ENCODE measurements around the gene IGLL5.
"Not testable (repeated sequence)": the region's sequence is repeated elsewhere in the genome, so short reads cannot be mapped to it uniquely, and the experiment has no call there.

IGLL5 gene

DNA sequence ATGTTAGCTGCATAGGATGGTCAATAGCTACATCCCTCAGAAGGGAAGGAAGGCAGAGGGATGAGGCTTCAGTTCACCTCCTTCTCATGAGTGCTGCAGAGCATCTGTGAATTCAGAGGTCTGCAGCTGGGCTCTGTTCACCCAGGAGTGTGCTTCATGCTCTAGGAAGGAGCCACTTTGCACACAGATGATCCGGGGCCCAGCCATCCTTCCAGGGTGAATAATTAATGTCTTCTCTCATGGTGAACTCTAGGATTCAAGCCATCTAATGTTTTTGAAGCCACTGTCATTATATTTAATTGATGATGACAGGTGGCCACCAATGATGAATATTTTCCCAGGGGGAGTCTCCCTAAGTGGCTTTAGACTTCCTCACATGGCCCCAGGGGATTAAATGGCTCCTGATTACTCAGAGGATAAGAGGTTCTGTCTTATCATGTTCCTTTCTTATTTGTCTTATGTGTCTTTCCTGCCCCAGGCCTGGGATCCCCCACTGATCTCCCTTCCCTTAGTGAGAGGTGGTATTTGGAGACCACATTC, 10.9 kb downstream of the IGLL5 start:
- in situ Hi-C loops (cut with MboI; ENCODE audit: low sequenced_read_pairs): not testable (repeated sequence)

DNA sequence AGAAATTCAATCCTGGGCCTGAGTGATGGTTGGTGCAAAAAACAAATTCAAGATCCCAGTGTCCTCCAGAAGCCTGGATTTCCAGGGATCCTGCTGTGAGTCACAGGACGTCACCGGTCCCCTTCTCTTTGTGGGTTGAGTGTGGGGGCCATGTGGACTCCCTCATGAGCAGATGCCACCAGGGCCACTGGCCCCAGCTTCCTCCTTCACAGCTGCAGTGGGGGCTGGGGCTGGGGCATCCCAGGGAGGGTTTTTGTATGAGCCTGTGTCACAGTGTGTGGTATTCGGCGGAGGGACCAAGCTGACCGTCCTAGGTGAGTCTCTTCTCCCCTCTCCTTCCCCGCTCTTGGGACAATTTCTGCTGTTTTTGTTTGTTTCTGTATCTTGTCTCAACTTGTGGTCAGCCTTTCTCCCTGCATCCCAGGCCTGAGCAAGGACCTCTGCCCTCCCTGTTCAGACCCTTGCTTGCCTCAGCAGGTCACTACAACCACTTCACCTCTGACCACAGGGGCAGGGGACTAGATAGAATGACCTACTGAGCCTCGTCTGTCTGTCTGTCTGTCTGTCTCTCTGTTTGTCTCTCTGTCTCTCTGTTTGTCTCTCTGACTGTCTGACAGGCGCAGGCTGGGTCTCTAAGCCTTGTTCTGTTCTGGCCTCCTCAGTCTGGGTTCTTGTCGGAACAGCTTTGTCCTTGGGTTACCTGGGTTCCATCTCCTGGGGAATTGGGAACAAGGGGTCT, 11.9 kb downstream of the IGLL5 start:
- in situ Hi-C loops (cut with MboI; ENCODE audit: low sequenced_read_pairs): not testable (repeated sequence)

- in situ Hi-C loops (cut with MboI; ENCODE audit: low sequenced_read_pairs): not testable (repeated sequence)
Measured at GRCh38 chr22:22900527-22901205, 13.1 kb downstream of the IGLL5 start.

GRCh38 chr22:22901578-22902218, 14.1 kb downstream of the IGLL5 start:
- in situ Hi-C loops (cut with MboI; ENCODE audit: low sequenced_read_pairs): no loop called here

DNA sequence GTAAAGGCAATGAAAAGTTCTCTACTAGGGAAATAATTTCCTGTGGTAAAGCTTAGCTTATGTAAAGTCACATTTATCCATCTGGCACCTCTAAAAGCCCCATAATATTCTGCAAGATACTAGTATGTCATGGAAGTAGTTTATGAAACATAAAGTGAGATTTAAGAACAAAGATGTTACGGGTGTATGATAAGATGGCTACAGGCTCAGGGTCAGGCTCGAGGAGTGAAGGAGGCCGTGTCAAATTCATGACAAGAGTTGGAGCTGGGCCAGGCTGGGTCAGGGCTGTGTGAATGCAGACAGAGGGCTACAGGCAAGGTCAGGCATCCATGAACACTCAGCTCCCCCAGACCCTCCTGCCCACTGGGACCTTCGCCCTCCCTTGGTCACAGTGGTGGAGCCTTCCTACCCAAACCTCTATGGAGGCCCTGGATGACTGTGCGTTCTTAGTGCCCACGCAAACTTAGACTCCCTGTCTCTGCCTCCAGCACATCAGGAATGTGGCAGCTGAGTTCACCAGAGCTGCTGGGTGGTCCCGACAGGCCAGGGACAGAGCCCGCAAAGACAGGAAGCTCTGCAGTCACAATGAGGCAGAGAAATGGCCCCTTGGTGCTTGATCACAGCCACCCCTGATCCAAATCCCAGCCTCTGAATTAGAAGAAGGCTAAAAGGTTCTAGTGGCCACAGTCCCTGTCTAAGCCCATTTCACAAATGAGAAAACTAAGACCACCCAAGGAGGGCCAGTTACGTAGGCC, 14.8 kb downstream of the IGLL5 start:
- in situ Hi-C loops (cut with MboI; ENCODE audit: low sequenced_read_pairs): no loop called here

DNA sequence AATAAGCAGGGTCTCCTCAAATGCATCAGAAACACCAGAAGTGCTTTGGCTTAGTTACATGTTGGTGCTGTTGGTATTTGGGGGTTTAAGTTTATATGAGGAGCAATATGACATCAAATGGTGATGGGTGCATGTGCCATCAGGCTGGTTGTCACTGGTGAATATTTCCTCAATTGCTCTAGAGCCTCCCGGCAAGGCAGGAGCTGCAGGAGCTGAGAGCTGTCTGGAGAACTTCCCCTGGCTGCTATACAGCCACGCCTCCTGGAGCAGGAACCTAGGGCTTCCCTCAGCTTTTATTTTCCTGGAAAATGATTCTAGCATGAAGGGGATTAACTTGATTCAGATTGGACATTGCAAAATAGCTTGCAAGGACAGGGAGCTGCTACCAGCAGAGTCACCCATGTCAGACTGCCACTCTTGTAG, 15.8 kb downstream of the IGLL5 start:
- in situ Hi-C loops (cut with MboI; ENCODE audit: low sequenced_read_pairs): no loop called here

- in situ Hi-C loops (cut with MboI; ENCODE audit: low sequenced_read_pairs): not testable (repeated sequence)
Measured at GRCh38 chr22:22903781-22904192, 16.2 kb downstream of the IGLL5 start.

GRCh38 chr22:22904736-22905135, 17.1 kb downstream of the IGLL5 start:
- in situ Hi-C loops (cut with MboI; ENCODE audit: low sequenced_read_pairs): not testable (repeated sequence)

DNA sequence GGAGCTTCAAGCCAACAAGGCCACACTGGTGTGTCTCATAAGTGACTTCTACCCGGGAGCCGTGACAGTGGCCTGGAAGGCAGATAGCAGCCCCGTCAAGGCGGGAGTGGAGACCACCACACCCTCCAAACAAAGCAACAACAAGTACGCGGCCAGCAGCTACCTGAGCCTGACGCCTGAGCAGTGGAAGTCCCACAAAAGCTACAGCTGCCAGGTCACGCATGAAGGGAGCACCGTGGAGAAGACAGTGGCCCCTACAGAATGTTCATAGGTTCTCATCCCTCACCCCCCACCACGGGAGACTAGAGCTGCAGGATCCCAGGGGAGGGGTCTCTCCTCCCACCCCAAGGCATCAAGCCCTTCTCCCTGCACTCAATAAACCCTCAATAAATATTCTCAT, 18.8 kb downstream of the IGLL5 start:
- in situ Hi-C loops (cut with MboI; ENCODE audit: low sequenced_read_pairs): not testable (repeated sequence)

DNA sequence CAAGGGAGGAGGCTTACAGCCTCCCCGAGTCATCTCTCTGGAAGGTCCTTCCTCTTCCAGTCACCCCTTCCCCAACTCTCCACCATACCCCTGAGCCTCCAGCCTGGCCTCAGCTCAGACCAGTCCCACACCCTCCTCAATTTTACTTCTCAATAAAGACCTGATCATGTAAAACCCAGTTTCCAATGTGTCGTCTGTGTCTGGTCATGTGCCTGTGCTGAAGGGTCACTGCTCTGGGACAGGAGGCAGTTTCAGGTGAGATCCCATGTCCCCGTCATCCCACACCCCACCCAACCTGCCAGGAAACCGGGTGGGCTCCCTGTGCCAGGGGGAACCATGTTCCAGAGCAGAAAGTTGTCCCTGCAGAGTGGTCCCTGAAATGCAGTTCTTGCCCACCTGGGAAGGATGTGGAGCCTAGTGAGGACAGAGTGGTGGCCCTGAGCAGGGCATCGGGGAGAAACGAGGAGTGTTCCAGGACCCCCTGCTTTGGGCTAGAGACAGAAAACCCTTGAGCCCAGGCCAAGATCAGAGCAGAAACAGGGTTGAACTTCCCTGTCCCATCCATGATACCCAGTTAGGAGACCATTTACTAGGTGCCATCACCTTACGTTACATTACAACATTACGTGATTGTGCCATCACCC, 19.4 kb downstream of the IGLL5 start:
- in situ Hi-C loops (cut with MboI; ENCODE audit: low sequenced_read_pairs): no loop called here

DNA sequence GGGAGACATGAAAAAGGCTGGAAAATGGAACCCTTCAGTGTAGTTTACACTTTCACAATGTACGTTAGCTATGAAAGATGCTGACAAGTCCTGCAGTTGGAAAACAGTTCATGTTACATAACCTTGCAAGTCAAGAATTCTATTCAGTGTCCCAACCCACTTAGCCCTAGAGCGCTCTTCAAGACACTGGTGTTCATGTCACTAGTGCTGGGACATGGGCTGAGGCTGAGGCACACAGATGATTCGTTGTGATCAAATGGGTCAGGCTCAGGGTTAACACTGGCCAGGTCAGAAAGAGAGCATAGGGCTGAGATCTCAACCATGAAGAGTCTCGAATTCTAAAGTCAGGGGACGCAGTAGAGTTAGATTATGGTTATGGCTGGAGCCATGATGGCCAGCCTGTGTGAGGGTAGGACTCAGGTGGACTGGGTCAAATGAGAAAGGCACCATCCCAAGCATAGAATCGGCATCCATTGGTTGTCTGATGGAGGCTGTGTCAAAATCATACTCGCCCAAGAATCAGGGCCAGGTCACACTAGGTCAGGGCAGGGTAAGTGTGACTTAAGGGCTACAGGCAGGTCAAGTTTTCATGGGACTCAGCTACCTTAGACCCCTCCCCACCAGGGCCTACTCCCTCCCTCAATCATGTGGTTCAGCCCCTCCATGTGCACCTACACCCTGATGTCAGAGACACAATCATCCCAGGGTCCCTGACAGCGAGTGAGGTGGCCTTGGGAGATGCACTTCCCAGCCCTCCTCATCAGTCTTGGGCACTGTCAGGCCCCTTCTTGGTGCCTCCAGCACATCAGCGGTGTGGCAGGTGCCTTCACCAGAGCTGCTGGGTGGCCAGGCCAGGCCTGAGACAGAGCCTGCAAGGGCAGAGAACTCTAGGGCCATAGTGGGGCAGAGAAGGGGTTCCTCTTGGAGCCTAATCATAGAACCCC, 20.2 kb downstream of the IGLL5 start:
- in situ Hi-C loops (cut with MboI; ENCODE audit: low sequenced_read_pairs): no loop called here

DNA sequence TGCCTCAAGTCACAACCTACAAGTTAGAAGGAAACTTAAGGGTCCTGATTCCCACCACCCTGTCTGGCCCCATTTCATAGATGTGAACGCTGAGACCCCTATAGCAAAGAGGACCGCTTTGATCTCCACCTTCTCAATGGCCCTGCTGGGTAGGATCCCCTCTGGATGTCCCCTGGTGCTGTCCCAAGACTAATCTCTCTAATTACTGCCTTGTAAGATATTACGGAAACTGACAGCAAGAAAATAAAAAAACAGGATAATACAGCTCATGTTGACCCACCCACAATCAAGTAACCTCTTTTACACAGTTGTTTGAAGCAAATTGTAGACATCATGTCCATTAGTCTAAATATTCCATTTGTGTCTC, 20.9 kb downstream of the IGLL5 start:
- in situ Hi-C loops (cut with MboI; ENCODE audit: low sequenced_read_pairs): no loop called here

GRCh38 chr22:22908941-22909604, 21.5 kb downstream of the IGLL5 start:
- in situ Hi-C loops (cut with MboI; ENCODE audit: low sequenced_read_pairs): no loop called here

DNA sequence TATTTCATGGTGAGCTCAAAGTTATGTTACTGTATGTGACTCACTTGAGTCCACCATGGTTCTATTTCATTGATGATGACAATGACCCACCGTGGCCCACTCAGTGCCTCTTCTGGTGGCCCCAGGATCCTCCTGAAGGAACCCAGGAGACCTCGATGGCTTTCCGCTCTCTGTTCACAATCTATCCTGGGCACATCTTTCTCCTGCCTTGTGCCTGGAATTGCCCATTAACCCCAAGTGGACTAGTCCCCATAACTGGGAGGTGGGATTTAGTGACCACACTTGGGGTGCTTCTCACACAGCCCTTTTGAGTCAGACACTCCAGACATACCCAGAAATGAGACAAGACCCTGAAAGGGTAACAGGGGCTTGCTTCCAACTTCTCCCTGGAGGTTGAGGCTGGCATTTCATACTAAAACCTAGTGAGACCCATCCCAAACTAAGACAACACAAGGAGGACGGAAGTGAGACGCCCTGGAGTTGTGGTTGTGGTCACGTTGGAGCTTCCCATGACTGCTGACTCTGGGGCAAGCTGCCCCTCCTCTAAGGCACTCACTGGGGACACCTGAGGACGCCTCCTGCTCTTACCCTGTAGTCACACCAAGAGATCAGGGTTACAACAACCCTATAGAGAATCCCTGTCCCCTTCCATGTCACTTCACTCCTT, 22.1 kb downstream of the IGLL5 start:
- in situ Hi-C loops (cut with MboI; ENCODE audit: low sequenced_read_pairs): no loop called here

DNA sequence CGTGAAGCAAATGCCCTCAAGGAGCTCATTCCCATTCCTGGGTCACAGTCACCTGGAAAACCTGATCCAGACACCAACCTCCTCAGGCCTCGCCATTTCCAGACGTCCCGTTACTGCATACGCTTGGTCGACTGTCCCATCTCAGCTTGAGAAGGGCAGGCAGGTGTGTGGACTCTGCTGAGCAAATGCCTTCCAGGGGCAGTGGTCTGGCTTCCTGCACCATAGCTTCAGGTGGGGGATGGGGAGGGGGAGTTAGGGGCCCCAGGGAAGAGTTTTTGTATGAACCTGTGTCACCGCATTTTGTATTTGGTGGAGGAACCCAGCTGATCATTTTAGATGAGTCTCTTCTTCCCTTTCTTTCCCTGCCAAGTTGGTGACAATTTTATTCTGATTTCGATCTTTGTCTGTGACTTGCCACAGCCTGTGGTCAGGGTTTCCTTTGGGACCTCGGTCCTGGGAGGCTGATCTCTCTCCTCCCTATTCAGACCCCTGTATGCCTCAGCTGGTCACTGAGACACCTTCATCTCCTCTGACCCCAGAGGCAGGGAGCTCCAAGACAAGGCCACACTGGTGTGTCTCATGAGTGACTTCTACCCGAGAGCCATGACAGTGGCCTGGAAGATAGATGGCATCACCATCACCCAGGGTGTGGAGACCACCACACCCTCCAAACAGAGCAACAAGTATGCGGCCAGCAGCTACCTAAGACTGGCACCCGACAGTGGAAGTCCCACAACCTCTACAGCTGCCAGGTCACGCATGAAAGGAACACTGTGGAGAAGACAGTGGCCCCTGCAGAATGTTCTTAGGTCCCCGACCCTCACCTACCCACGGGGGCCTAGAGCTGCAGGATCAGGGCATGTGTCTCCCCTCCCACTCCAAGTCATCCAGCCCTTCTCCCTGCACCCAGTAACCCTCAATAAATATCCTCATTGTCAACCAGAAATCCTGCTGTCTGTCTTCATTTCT, 22.9 kb downstream of the IGLL5 start:
- in situ Hi-C loops (cut with MboI; ENCODE audit: low sequenced_read_pairs): no loop called here

GRCh38 chr22:22911327-22912134, 23.9 kb downstream of the IGLL5 start:
- in situ Hi-C loops (cut with MboI; ENCODE audit: low sequenced_read_pairs): no loop called here
